HepG2 (cell line): ENCODE results near the gene THBS2.

Experiments
- PHF20 ChIP-seq: sonication (generic); formaldehyde crosslinking; IDR thresholded peaks from 2 replicates; pipeline ENCODE4 v1.5.0; 2020; ENCODE audit warnings: mild to moderate bottlenecking, missing genetic modification reagents
- TAF15 ChIP-seq: fragments of 200-400 bp; formaldehyde crosslinking; IDR thresholded peaks from one replicate; pipeline ENCODE4 v1.6.1; 2018; ENCODE audit warnings: mild to moderate bottlenecking, low read depth, low read length; ENCODE audit not compliant: poor library complexity, severe bottlenecking

- TF ChIP-seq PHF20 (CRISPR knock-in tag) (no peak), TAF15 (no peak)
Observed at GRCh38 chr6:169271877-169272216, 18.2 kb upstream of the THBS2 start.
